ENCODE results near the gene SLC31A1.

Gene SLC31A1

GRCh38 chr9:113307396-113307975 is 86.1 kb downstream of the SLC31A1 start:
- DNase-seq (ENCODE audit: low spot score), result no peak

GRCh38 chr9:113309204-113309813 is 88.0 kb downstream of the SLC31A1 start:
- DNase-seq (ENCODE audit: low spot score), result peak; percentile 71

GRCh38 chr9:113310538-113310937 is 89.2 kb downstream of the SLC31A1 start:
- DNase-seq (ENCODE audit: low spot score), result no peak

- DNase-seq (ENCODE audit: low spot score), result no peak
Measured at GRCh38 chr9:113311961-113312360, 90.6 kb downstream of the SLC31A1 start.

- no peak for DNase-seq (ENCODE audit: low spot score)
Measured at GRCh38 chr9:113313261-113313660, 91.9 kb downstream of the SLC31A1 start.
